Measurements from ENCODE around the gene BPIFB2. TPM values are rescaled to one million over a fixed set of nuclear protein-coding genes. Genes with fewer than 3 reads are reported as not detected.

Gene BPIFB2
- total RNA-seq, 1 experiment from 2014 or later: not detected

GRCh38 chr20:33069673-33070072, 62.2 kb downstream of the BPIFB2 start:
- Histone ChIP-seq H3K36me3 (ENCODE audit: control insufficient read depth, insufficient read depth, low read length) (no peaks in the 10 kb centered on the region), H3K27me3 (ENCODE audit: control insufficient read depth, insufficient read depth, low read length) (no peaks in the 10 kb centered on the region), H3K4me1 (ENCODE audit: control insufficient read depth, insufficient read depth, low read length) (no peaks in the 10 kb centered on the region), H3K27ac (ENCODE audit: low read length) (no peak overlapping the region), H3K9me3 (ENCODE audit: control insufficient read depth, insufficient read depth, low read depth, low read length) (no peaks in the 10 kb centered on the region), H3K4me3 (ENCODE audit: low read depth in 2 of 2, low read length in 2 of 2) (no peak overlapping the region)
- BruUV-seq (replicated peaks): no TSS peak
- CTCF ChIA-PET: no interaction called here
- intact Hi-C loops (cut with micrococcal nuclease; ENCODE audit: unreplicated experiment): no loop called here
- TF ChIP-seq TCF7L2 (IDR thresholded peaks at IDR 0.05; ENCODE audit: low read depth, low read length): no peak
- TF ChIP-seq, protein P1, sequence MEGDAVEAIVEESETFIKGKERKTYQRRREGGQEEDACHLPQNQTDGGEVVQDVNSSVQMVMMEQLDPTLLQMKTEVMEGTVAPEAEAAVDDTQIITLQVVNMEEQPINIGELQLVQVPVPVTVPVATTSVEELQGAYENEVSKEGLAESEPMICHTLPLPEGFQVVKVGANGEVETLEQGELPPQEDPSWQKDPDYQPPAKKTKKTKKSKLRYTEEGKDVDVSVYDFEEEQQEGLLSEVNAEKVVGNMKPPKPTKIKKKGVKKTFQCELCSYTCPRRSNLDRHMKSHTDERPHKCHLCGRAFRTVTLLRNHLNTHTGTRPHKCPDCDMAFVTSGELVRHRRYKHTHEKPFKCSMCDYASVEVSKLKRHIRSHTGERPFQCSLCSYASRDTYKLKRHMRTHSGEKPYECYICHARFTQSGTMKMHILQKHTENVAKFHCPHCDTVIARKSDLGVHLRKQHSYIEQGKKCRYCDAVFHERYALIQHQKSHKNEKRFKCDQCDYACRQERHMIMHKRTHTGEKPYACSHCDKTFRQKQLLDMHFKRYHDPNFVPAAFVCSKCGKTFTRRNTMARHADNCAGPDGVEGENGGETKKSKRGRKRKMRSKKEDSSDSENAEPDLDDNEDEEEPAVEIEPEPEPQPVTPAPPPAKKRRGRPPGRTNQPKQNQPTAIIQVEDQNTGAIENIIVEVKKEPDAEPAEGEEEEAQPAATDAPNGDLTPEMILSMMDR (IDR thresholded peaks at IDR 0.05): no peak
- no peak for TF ChIP-seq REST (IDR thresholded peaks at IDR 0.05; ENCODE audit: insufficient read depth in 1 of 2, low read depth in 2 of 2, low read length in 1 of 2)
- no peak for TF ChIP-seq POLR2AphosphoS5 (IDR thresholded peaks at IDR 0.05; ENCODE audit: low read depth, low read length)
- TF ChIP-seq SIN3A (IDR thresholded peaks at IDR 0.05; ENCODE audit: borderline replicate concordance, insufficient read depth, low read depth, low read length): no peak
- DNase-seq (ENCODE audit: low read depth, low spot score) (no peak), ATAC-seq (no peak)
- POLR2A ChIA-PET: no interaction called here
- in situ Hi-C loops (cut with HindIII; ENCODE audit: low pct_unique_long_range_greater_than_20kb, low sequenced_read_pairs): no loop called here

DNA sequence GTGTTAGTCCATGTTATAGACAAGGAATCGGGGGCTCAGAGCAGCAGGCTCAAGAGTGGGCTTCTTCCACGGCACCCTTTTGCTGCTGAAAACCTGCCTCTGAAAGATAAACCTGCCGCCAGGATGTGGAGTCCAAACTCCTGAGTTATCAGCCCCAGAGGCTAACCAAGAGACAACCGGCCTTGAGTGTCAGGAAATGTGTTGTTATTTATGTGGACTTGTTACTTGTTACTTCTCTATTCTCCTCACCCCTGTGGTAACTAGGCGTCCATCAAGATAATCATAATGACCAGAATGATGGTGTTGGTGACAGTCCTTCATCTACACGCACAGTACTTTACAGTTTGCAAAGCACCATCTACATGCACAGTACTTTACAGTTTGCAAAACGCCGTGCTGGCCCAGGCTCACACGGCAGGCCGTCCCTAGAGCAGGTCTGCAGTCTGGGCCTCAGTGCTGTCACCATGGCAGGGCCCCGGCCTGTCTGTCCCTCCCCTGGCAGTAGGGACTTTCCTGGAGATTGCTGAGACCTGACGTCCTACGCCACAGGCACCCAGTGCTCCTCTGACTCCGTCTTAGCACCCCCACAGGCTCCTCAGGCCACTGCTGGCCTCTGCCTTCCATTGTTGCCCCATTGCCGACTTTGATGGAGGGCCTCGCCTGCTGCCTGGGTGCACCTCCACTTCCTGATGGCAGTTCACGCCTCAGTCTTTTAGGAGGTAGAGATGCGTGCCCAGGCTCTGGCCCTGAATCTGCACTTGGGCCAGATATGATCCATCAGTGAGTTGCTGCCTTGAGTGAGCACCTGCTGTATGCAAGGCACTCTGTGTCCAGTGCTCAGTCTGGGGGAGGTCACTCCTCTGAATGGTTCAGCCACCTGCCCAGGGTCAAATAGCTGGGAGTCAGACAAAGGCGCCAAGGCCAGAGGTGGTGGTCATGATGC, 62.9 kb downstream of the BPIFB2 start:
- TF ChIP-seq SIN3A (IDR thresholded peaks at IDR 0.05; ENCODE audit: borderline replicate concordance, insufficient read depth, low read depth, low read length): no peak
- TF ChIP-seq REST (IDR thresholded peaks at IDR 0.05; ENCODE audit: insufficient read depth in 1 of 2, low read depth in 2 of 2, low read length in 1 of 2): no peak
- TF ChIP-seq POLR2AphosphoS5 (IDR thresholded peaks at IDR 0.05; ENCODE audit: low read depth, low read length): no peak
- no peak for TF ChIP-seq TCF7L2 (IDR thresholded peaks at IDR 0.05; ENCODE audit: low read depth, low read length)
- TF ChIP-seq, protein P1 (IDR thresholded peaks at IDR 0.05): no peak
- no peak for DNase-seq (ENCODE audit: low read depth, low spot score)
- H3K36me3 ChIP-seq (ENCODE audit: control insufficient read depth, insufficient read depth, low read length): no peaks in the 10 kb centered on the region
- 0 out of 2 replicates have a peak, but pooled peaks have one; percentile 49 for ATAC-seq
- CTCF ChIA-PET: no interaction called here
- no TSS peak for BruUV-seq (replicated peaks)
- H3K27me3 ChIP-seq (ENCODE audit: control insufficient read depth, insufficient read depth, low read length): no peaks in the 10 kb centered on the region
- no peak overlapping the region for H3K27ac ChIP-seq (ENCODE audit: low read length)
- in situ Hi-C loops (cut with HindIII; ENCODE audit: low pct_unique_long_range_greater_than_20kb, low sequenced_read_pairs) (no loop called here), intact Hi-C loops (cut with micrococcal nuclease; ENCODE audit: unreplicated experiment) (no loop called here)
- POLR2A ChIA-PET: no interaction called here
- H3K9me3 ChIP-seq (ENCODE audit: control insufficient read depth, insufficient read depth, low read depth, low read length): no peaks in the 10 kb centered on the region
- H3K4me1 ChIP-seq (ENCODE audit: control insufficient read depth, insufficient read depth, low read length): no peaks in the 10 kb centered on the region
- H3K4me3 ChIP-seq (ENCODE audit: low read depth in 2 of 2, low read length in 2 of 2): no peak overlapping the region

Data from Panc1 (cell line).